Gastrocnemius medialis (tissue), 4 donors: Measurements from ENCODE around the gene PHACTR1.

Experiments
- CTCF ChIP-seq, 5 experiments: fragments of 450-650 bp in 3 of 5; fragments of 200-600 bp in 2 of 5; sonication (generic) in 2 of 5; IDR thresholded peaks in 4 of 5; conservative IDR thresholded peaks in 1 of 5; 1 replicate in 4 of 5; 2 replicates in 1 of 5; pipeline ENCODE4 v1.5.1; 2016 to 2019; ENCODE audit warnings: antibody characterized with exemption in 5 of 5, mild to moderate bottlenecking in 3 of 5, moderate library complexity in 3 of 5
- POLR2A ChIP-seq, 2 donors: fragments of 450-650 bp; IDR thresholded peaks; one replicate each; pipeline ENCODE4 v1.6.1; 2017; ENCODE audit warnings: antibody characterized with exemption in 2 of 2, mild to moderate bottlenecking in 2 of 2, moderate library complexity in 2 of 2

- TF ChIP-seq CTCF (IDR thresholded peaks at IDR 0.05 in 4 of 5, conservative IDR thresholded peaks at IDR 0.05 in 1 of 5), result no peak
- no peak for TF ChIP-seq POLR2A (IDR thresholded peaks at IDR 0.05)
Observed at GRCh38 chr6:13263669-13264068, 547.1 kb downstream of the PHACTR1 start.
